ENCODE results near the gene CCT4.
"Not testable (repeated sequence)": the region's sequence is repeated elsewhere in the genome, so short reads cannot be mapped to it uniquely, and the experiment has no call there.

The CCT4 gene

GRCh38 chr2:61885896-61886603 is 2.4 kb downstream of the CCT4 start:
- DNase-seq, result no peak
- in situ Hi-C loops (cut with MboI; ENCODE audit: low pct_unique_long_range_greater_than_20kb, low sequenced_read_pairs), result no loop called here

- DNase-seq, result no peak
- in situ Hi-C loops (cut with MboI; ENCODE audit: low pct_unique_long_range_greater_than_20kb, low sequenced_read_pairs), result no loop called here
These were observed 5.6 kb downstream of the CCT4 start for GRCh38 chr2:61882850-61883249.

- in situ Hi-C loops (cut with MboI; ENCODE audit: low pct_unique_long_range_greater_than_20kb, low sequenced_read_pairs); DNase-seq: not testable (repeated sequence)
These were observed 9.1 kb downstream of the CCT4 start for GRCh38 chr2:61879351-61879750.

GRCh38 chr2:61878761-61879160 is 9.7 kb downstream of the CCT4 start:
- in situ Hi-C loops (cut with MboI; ENCODE audit: low pct_unique_long_range_greater_than_20kb, low sequenced_read_pairs), result no loop called here
- no peak for DNase-seq

- no peak for DNase-seq
- in situ Hi-C loops (cut with MboI; ENCODE audit: low pct_unique_long_range_greater_than_20kb, low sequenced_read_pairs), result no loop called here
These were observed 10.7 kb downstream of the CCT4 start for GRCh38 chr2:61877571-61878245.

- no peak for DNase-seq
- in situ Hi-C loops (cut with MboI; ENCODE audit: low pct_unique_long_range_greater_than_20kb, low sequenced_read_pairs), result no loop called here
These were observed 12.1 kb downstream of the CCT4 start for GRCh38 chr2:61876400-61876799.

- not testable (repeated sequence) for DNase-seq
These were observed 21.9 kb downstream of the CCT4 start for GRCh38 chr2:61866482-61867089.

GRCh38 chr2:61862085-61862484 is 26.4 kb downstream of the CCT4 start:
- in situ Hi-C loops (cut with MboI; ENCODE audit: low pct_unique_long_range_greater_than_20kb, low sequenced_read_pairs), result no loop called here

More at GRCh38 chr2:61866482-61867089, 21.9 kb downstream of the CCT4 start:
- in situ Hi-C loops (cut with MboI; ENCODE audit: low pct_unique_long_range_greater_than_20kb, low sequenced_read_pairs), result not testable (repeated sequence)

GRCh38 chr2:61857224-61857623 is 31.2 kb downstream of the CCT4 start:
- in situ Hi-C loops (cut with MboI; ENCODE audit: low pct_unique_long_range_greater_than_20kb, low sequenced_read_pairs), result no loop called here
- DNase-seq, result no peak

More at GRCh38 chr2:61862085-61862484, 26.4 kb downstream of the CCT4 start:
- DNase-seq, result no peak

- in situ Hi-C loops (cut with MboI; ENCODE audit: low pct_unique_long_range_greater_than_20kb, low sequenced_read_pairs), result no loop called here
- DNase-seq, result no peak
These were observed 33.2 kb downstream of the CCT4 start for GRCh38 chr2:61855318-61855613.

- peak; percentile 95 for DNase-seq
- in situ Hi-C loops (cut with MboI; ENCODE audit: low pct_unique_long_range_greater_than_20kb, low sequenced_read_pairs), result no loop called here
These were observed 33.7 kb downstream of the CCT4 start for GRCh38 chr2:61854564-61855317.

GRCh38 chr2:61853847-61854563 is 34.5 kb downstream of the CCT4 start, which contains the start of gene FAM161A:
TSS of gene FAM161A (minus strand) at chr2:61854060. CDS start at chr2:61854041, 19 bp downstream.
- in situ Hi-C loops (cut with MboI; ENCODE audit: low pct_unique_long_range_greater_than_20kb, low sequenced_read_pairs), result no loop called here
- peak; percentile 88 for DNase-seq

- no peak for DNase-seq
- in situ Hi-C loops (cut with MboI; ENCODE audit: low pct_unique_long_range_greater_than_20kb, low sequenced_read_pairs), result no loop called here
These were observed 35.2 kb downstream of the CCT4 start for GRCh38 chr2:61853086-61853846.

- DNase-seq; in situ Hi-C loops (cut with MboI; ENCODE audit: low pct_unique_long_range_greater_than_20kb, low sequenced_read_pairs): not testable (repeated sequence)
These were observed 37.2 kb downstream of the CCT4 start for GRCh38 chr2:61851270-61851669.

- in situ Hi-C loops (cut with MboI; ENCODE audit: low pct_unique_long_range_greater_than_20kb, low sequenced_read_pairs), result no loop called here
These were observed 43.1 kb downstream of the CCT4 start for GRCh38 chr2:61845320-61845719.

GRCh38 chr2:61841286-61841685 is 47.2 kb downstream of the CCT4 start:
- no peak for DNase-seq
- in situ Hi-C loops (cut with MboI; ENCODE audit: low pct_unique_long_range_greater_than_20kb, low sequenced_read_pairs), result no loop called here

More at GRCh38 chr2:61845320-61845719, 43.1 kb downstream of the CCT4 start:
- no peak for DNase-seq

- DNase-seq, result no peak
- in situ Hi-C loops (cut with MboI; ENCODE audit: low pct_unique_long_range_greater_than_20kb, low sequenced_read_pairs), result no loop called here
These were observed 53.6 kb downstream of the CCT4 start for GRCh38 chr2:61834893-61835292.

GRCh38 chr2:61833971-61834370 is 54.5 kb downstream of the CCT4 start:
- no peak for DNase-seq
- in situ Hi-C loops (cut with MboI; ENCODE audit: low pct_unique_long_range_greater_than_20kb, low sequenced_read_pairs), result no loop called here

Measured in KBM-7 (cell line).